ENCODE results near the gene AGBL1.

AGBL1 gene

GRCh38 chr15:86849136-86849535 is 769.5 kb downstream of the AGBL1 start (continued):
- TF ChIP-seq, protein P1, sequence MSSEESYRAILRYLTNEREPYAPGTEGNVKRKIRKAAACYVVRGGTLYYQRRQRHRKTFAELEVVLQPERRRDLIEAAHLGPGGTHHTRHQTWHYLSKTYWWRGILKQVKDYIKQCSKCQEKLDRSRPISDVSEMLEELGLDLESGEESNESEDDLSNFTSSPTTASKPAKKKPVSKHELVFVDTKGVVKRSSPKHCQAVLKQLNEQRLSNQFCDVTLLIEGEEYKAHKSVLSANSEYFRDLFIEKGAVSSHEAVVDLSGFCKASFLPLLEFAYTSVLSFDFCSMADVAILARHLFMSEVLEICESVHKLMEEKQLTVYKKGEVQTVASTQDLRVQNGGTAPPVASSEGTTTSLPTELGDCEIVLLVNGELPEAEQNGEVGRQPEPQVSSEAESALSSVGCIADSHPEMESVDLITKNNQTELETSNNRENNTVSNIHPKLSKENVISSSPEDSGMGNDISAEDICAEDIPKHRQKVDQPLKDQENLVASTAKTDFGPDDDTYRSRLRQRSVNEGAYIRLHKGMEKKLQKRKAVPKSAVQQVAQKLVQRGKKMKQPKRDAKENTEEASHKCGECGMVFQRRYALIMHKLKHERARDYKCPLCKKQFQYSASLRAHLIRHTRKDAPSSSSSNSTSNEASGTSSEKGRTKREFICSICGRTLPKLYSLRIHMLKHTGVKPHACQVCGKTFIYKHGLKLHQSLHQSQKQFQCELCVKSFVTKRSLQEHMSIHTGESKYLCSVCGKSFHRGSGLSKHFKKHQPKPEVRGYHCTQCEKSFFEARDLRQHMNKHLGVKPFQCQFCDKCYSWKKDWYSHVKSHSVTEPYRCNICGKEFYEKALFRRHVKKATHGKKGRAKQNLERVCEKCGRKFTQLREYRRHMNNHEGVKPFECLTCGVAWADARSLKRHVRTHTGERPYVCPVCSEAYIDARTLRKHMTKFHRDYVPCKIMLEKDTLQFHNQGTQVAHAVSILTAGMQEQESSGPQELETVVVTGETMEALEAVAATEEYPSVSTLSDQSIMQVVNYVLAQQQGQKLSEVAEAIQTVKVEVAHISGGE (tag by site-specific recombination; conservative IDR thresholded peaks at IDR 0.05; ENCODE audit: low read depth), result no peak
- TF ChIP-seq ZNF596 (tag by site-specific recombination; IDR thresholded peaks at IDR 0.05), result no peak
- TF ChIP-seq, protein P2, sequence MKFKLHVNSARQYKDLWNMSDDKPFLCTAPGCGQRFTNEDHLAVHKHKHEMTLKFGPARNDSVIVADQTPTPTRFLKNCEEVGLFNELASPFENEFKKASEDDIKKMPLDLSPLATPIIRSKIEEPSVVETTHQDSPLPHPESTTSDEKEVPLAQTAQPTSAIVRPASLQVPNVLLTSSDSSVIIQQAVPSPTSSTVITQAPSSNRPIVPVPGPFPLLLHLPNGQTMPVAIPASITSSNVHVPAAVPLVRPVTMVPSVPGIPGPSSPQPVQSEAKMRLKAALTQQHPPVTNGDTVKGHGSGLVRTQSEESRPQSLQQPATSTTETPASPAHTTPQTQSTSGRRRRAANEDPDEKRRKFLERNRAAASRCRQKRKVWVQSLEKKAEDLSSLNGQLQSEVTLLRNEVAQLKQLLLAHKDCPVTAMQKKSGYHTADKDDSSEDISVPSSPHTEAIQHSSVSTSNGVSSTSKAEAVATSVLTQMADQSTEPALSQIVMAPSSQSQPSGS (tag by site-specific recombination; IDR thresholded peaks at IDR 0.05; ENCODE audit: low read depth), result no peak

DNA sequence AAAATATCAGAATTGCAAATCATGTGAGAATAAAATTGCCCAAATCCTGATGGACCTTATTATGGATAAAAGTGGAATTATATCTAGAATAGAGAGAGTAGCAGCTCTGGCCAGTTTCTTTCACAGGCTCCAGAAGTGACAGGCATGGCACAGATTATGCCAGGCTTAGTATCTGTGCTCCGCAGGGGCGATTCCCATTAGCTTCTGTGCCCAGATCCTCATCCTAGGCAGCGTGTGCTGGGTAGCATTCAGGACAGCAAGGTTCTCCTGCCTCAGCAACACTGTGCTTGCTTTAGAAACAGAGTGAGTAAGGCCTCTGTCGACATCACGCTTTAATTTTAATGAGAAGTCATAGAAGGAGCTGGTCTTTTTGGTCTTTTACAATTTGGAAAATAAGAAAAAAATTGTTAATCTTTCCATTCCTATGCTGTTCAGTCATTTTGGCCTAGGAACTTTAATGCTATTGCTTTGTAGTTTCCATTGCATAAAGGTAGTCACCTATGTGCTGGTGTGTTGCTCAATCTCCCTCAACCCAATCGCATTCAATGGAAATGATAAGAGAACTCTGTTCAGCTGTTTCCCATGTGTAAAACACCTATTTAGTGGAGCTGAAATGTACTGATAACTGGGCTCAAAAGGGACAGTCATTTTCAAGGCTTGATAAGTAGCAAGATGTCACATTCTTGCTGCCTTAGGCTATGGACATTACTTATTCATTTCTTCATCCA is 770.1 kb downstream of the AGBL1 start:
- H3K27ac ChIP-seq (ENCODE audit: extremely low read depth, low read depth, low read length), result no peak overlapping the region
- no peaks in the 10 kb centered on the region; a peak in 1 of 3 replicates for H3K36me3 ChIP-seq (ENCODE audit: control insufficient read depth in 2 of 2, insufficient read depth in 1 of 2, low read length in 2 of 2)
- H3K9me3 ChIP-seq (ENCODE audit: control insufficient read depth, insufficient read depth, low read depth, low read length), result no peaks in the 10 kb centered on the region; the same call in 1 of the 2 replicates
- no peaks in the 10 kb centered on the region; the same call in 1 of the 2 replicates for H3K4me1 ChIP-seq (ENCODE audit: control insufficient read depth, insufficient read depth, low read length)
- TF ChIP-seq ZFP3 (tag by site-specific recombination; IDR thresholded peaks at IDR 0.05; ENCODE audit: low read depth), result no peak
- TF ChIP-seq ZNF221 (tag by site-specific recombination; IDR thresholded peaks at IDR 0.05; ENCODE audit: borderline replicate concordance), result no peak
- TF ChIP-seq ZNF341 (tag by site-specific recombination; IDR thresholded peaks at IDR 0.05; ENCODE audit: low read depth), result no peak
- TF ChIP-seq, protein P3, sequence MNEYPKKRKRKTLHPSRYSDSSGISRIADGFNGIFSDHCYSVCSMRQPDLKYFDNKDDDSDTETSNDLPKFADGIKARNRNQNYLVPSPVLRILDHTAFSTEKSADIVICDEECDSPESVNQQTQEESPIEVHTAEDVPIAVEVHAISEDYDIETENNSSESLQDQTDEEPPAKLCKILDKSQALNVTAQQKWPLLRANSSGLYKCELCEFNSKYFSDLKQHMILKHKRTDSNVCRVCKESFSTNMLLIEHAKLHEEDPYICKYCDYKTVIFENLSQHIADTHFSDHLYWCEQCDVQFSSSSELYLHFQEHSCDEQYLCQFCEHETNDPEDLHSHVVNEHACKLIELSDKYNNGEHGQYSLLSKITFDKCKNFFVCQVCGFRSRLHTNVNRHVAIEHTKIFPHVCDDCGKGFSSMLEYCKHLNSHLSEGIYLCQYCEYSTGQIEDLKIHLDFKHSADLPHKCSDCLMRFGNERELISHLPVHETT (tag by site-specific recombination; IDR thresholded peaks at IDR 0.05), result no peak
- no peak for TF ChIP-seq ZNF76 (tag by site-specific recombination; IDR thresholded peaks at IDR 0.05; ENCODE audit: borderline replicate concordance, low read depth)
- no peak for TF ChIP-seq ZNF112 (tag by site-specific recombination; IDR thresholded peaks at IDR 0.05)
- no peak for TF ChIP-seq ZNF560 (tag by site-specific recombination; IDR thresholded peaks at IDR 0.05; ENCODE audit: borderline replicate concordance)
- no peak for TF ChIP-seq ZNF561 (tag by site-specific recombination; IDR thresholded peaks at IDR 0.05; ENCODE audit: borderline replicate concordance)
- no peak for TF ChIP-seq ZNF140 (tag by site-specific recombination; IDR thresholded peaks at IDR 0.05)
- no peak for TF ChIP-seq ZNF174 (tag by site-specific recombination; IDR thresholded peaks at IDR 0.05)
- no peak for TF ChIP-seq GFI1B (tag by site-specific recombination; IDR thresholded peaks at IDR 0.05)
- TF ChIP-seq ZFHX2 (tag by site-specific recombination; conservative IDR thresholded peaks at IDR 0.05), result no peak
- H3K4me3 ChIP-seq (ENCODE audit: low read depth, low read length), result no peak overlapping the region
- POLR2A ChIA-PET, result interaction anchor here (0.6 kb wide), 1 partner anchor 1381 kb away, joined by 3 read pairs; no protein-coding TSS in a partner anchor
- CTCF ChIA-PET, result interaction anchor here (0.6 kb wide), 1 partner anchor 1924 kb away, joined by 4 read pairs; no protein-coding TSS in a partner anchor

DNA sequence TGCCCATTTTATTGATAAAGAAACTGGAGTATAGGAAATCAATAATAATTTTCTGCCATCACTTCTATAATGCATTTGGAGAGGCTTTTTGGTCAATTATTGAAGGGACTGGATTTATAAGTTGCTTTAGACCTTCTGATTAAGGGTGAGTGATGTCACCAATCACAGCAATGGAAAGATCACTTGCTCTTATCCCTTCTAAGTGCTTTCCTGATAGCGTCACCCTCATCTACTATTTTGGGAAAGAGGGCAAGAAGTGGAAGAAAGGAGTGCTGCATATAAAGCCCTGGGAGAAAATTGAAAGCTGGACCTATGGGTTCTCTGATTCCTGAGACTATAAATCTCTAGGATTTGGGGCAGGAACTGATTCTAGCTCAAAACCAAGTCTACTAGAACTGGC is 771.3 kb downstream of the AGBL1 start:
- POLR2A ChIA-PET, result no interaction called here
- Histone ChIP-seq H3K9me3 (ENCODE audit: control insufficient read depth, insufficient read depth, low read depth, low read length) (no peaks in the 10 kb centered on the region), H3K4me1 (ENCODE audit: control insufficient read depth, insufficient read depth, low read length) (no peaks in the 10 kb centered on the region; the same call in 1 of the 2 replicates), H3K27ac (ENCODE audit: extremely low read depth, low read depth, low read length) (no peak overlapping the region), H3K4me3 (ENCODE audit: low read depth, low read length) (no peak overlapping the region), H3K36me3 (ENCODE audit: control insufficient read depth in 2 of 2, insufficient read depth in 1 of 2, low read length in 2 of 2) (no peaks in the 10 kb centered on the region; a peak in 1 of 3 replicates)
- CTCF ChIA-PET, result no interaction called here
- no peak for TF ChIP-seq ZNF112 (tag by site-specific recombination; IDR thresholded peaks at IDR 0.05)
- TF ChIP-seq ZNF121 (tag by site-specific recombination; IDR thresholded peaks at IDR 0.05), result no peak
- no peak for TF ChIP-seq PRDM10 (tag by site-specific recombination; IDR thresholded peaks at IDR 0.05)
- TF ChIP-seq ZNF274 (IDR thresholded peaks at IDR 0.05; ENCODE audit: low read length), result no peak
- TF ChIP-seq ZNF274 (tag by site-specific recombination; IDR thresholded peaks at IDR 0.05; ENCODE audit: borderline replicate concordance), result no peak
- TF ChIP-seq ZNF843 (tag by site-specific recombination; IDR thresholded peaks at IDR 0.05), result no peak
- no peak for TF ChIP-seq ZNF473 (tag by site-specific recombination; IDR thresholded peaks at IDR 0.05)
- no peak for TF ChIP-seq HOXD13 (CRISPR knock-in tag; IDR thresholded peaks at IDR 0.05; ENCODE audit: borderline replicate concordance)
- no peak for TF ChIP-seq ZNF580 (tag by site-specific recombination; IDR thresholded peaks at IDR 0.05)
